Endothelial cell of umbilical vein (primary cell): ENCODE measurements around the gene CNTD1.

Experiments used
- EZH2 ChIP-seq: IDR thresholded peaks from 2 replicates; pipeline ENCODE4 v1.6.1; 2012; ENCODE audit warnings: borderline replicate concordance, low read depth, mild to moderate bottlenecking, moderate library complexity, low read length, inconsistent platforms; ENCODE audit not compliant: severe bottlenecking
- MAX ChIP-seq: IDR thresholded peaks from 2 replicates; pipeline ENCODE4 v1.6.1; 2011; ENCODE audit not compliant: insufficient read depth, insufficient read length
- POLR2AphosphoS5 ChIP-seq: IDR thresholded peaks from 2 replicates; pipeline ENCODE4 v1.6.1; 2012; ENCODE audit warnings: low read depth, mild to moderate bottlenecking, control low read depth, low read length, moderate library complexity; ENCODE audit not compliant: insufficient read depth
- TF ChIP-seq, protein P1 (sequence below), 2 donors: IDR thresholded peaks; 1 replicate in 1 of 2; 2 replicates in 1 of 2; pipeline ENCODE4 v1.5.1; 2011; ENCODE audit warnings: low read length in 2 of 2, mild to moderate bottlenecking in 2 of 2, moderate library complexity in 2 of 2, control low read depth in 1 of 2, inconsistent platforms in 1 of 2, low read depth in 1 of 2; ENCODE audit not compliant: insufficient read depth in 1 of 2; ENCODE audit errors: extremely low read depth in 1 of 2

GRCh38 chr17:42782166-42783061, 16.2 kb upstream of the CNTD1 start:
- no peak for TF ChIP-seq POLR2AphosphoS5
- TF ChIP-seq, protein P1, sequence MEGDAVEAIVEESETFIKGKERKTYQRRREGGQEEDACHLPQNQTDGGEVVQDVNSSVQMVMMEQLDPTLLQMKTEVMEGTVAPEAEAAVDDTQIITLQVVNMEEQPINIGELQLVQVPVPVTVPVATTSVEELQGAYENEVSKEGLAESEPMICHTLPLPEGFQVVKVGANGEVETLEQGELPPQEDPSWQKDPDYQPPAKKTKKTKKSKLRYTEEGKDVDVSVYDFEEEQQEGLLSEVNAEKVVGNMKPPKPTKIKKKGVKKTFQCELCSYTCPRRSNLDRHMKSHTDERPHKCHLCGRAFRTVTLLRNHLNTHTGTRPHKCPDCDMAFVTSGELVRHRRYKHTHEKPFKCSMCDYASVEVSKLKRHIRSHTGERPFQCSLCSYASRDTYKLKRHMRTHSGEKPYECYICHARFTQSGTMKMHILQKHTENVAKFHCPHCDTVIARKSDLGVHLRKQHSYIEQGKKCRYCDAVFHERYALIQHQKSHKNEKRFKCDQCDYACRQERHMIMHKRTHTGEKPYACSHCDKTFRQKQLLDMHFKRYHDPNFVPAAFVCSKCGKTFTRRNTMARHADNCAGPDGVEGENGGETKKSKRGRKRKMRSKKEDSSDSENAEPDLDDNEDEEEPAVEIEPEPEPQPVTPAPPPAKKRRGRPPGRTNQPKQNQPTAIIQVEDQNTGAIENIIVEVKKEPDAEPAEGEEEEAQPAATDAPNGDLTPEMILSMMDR (IDR thresholded peaks at IDR 0.05; ENCODE audit: extremely low read depth in 1 of 2, insufficient read depth in 1 of 2, low read depth in 1 of 2, low read length in 2 of 2), result no peak
- peak; percentile 59 for TF ChIP-seq EZH2
- no peak for TF ChIP-seq MAX
